Heart right ventricle (tissue), 16 donors: ENCODE data around the gene RSAD1. TPM values are rescaled to one million over a fixed set of nuclear protein-coding genes. Genes with fewer than 3 reads are reported as not detected.

Source experiments
- ATAC-seq, 8 donors: fragments of 200-7000 bp; cut with Tn5 transposase; one replicate each; pipeline ENCODE4 v1.9.1; 2020; ENCODE audit warnings: mild to moderate bottlenecking in 8 of 8, moderate library complexity in 8 of 8, moderate number of reproducible peaks in 1 of 8
- DNase-seq, 2 donors: peaks; one replicate each; pipeline ENCODE4 v3.0.0-alpha.2; 2020
- H3K27ac ChIP-seq, 10 donors: fragments of 200-600 bp; sonication (generic) in 2 of 10; one replicate each; pipeline versions ENCODE4 v1.5.0 to v1.8.0; 2020 to 2022; ENCODE audit warnings: mild to moderate bottlenecking in 3 of 10
- H3K27me3 ChIP-seq, 7 donors: fragments of 200-600 bp; one replicate each; pipeline ENCODE4 v1.8.0; 2021 to 2022; ENCODE audit warnings: mild to moderate bottlenecking in 2 of 7
- H3K36me3 ChIP-seq, 9 donors: fragments of 200-600 bp; sonication (generic) in 1 of 9; one replicate each; pipeline versions ENCODE4 v1.5.0 to v1.8.0; 2020 to 2022; ENCODE audit warnings: mild to moderate bottlenecking in 2 of 9
- H3K4me1 ChIP-seq, 9 donors: fragments of 200-600 bp; sonication (generic) in 1 of 9; one replicate each; pipeline versions ENCODE4 v1.5.0 to v1.8.0; 2020 to 2022; ENCODE audit warnings: mild to moderate bottlenecking in 4 of 9
- H3K4me3 ChIP-seq, 10 donors: fragments of 200-600 bp; sonication (generic) in 2 of 10; one replicate each; pipeline versions ENCODE4 v1.5.0 to v1.8.0; 2020 to 2022; ENCODE audit warnings: mild to moderate bottlenecking in 7 of 10, moderate library complexity in 2 of 10
- H3K9me3 ChIP-seq, 11 donors: fragments of 200-600 bp in 10 of 11; sonication (generic) in 2 of 11; one replicate each; pipeline versions ENCODE4 v1.5.0 to v1.8.0; 2013 to 2022; ENCODE audit warnings: mild to moderate bottlenecking in 2 of 11, control low read depth in 1 of 11, moderate library complexity in 1 of 11
- WGBS, 2 donors: extraction: QIAGEN DNeasy Blood & Tissue Kit; methylation state at CpG; one replicate each; pipeline ENCODE4 v1.1.7; 2013; ENCODE audit warnings: inconsistent platforms in 1 of 2; 5-methylcytosine and 5-hydroxymethylcytosine counted together
- intact Hi-C, 10 donors: fragments of 100-400 bp; cut with DNase I; formaldehyde crosslinking; loops; one replicate each; pipeline versions ENCODE4 v1.11.1 to v1.14.2; 2022
- polyA plus RNA-seq, 2 donors: library from polyadenylated mRNA; stranded (reverse); fragments of 200-250 nt; gene quantifications; one replicate each; pipeline ENCODE4 v1.2.3, GENCODE V29; 2013
- total RNA-seq, 10 donors: library from RNA; stranded (reverse); fragmentation: NEBNext Ultra II Directional in 3 of 10; extraction: Animal tissue kit (Norgen Biotek cat#: 25700) in 3 of 10; gene quantifications; one replicate each; pipeline versions ENCODE4 v1.2.1 to v1.2.4, GENCODE V29; 2021 to 2023
- TF ChIP-seq, protein P1 (sequence below), 9 donors: fragments of 200-600 bp; sonication (generic) in 2 of 9; IDR thresholded peaks; one replicate each; pipeline versions ENCODE4 v1.5.0 to v1.8.0; 2021 to 2022; ENCODE audit warnings: antibody characterized with exemption in 9 of 9, mild to moderate bottlenecking in 5 of 9, moderate library complexity in 1 of 9
- donor health status: Arrhythmogenic right ventricular cardiomyopathy.
- donor health status: ischemic (EF 13 %, LVEDD 7.1; RV severe dilation, severe dysfunction).
- donor health status: healthy with polysubstance abuse.
- donor health status: DM: no; HTN: yes; CAD: no.
- donor health status: DM: no; HTN: no; CAD: no.
- donor health status: ischemic (EF 25% LVEDD 6.9; RV normal size, moderate dysfunction).
- donor health status: ischemic (EF 25% LVEDD 5.7; RV mildly dilated, moderate dysfunction).
- donor health status: healthy.
- donor health status: DM: yes; HTN: yes; CAD: no.
- donor health status: Ischemic cardiomyopathy.
- donor health status: ischemic (EF 35%, LVEDD 5.7; RV mildly dilated, moderate dysfunction).
- donor health status: nonischemic (EF 11% LVEDD 7.7; RV severe dilation, severe dysfunction).
- donor health status: DM: yes; HTN: yes; CAD: no.
- donor health status: PGD.
- donor health status: ischemic (EF 29% LVEDD 5.4; RV normal size, mild dysfunction).
- donor health status: nonischemic (EF 23%, LVEDD 6.1; RV moderate dilation, normal function).

Gene RSAD1
- total and polyA plus RNA-seq, 12 donors: 31.8 to 52.3 (median 45.5) TPM

DNA sequence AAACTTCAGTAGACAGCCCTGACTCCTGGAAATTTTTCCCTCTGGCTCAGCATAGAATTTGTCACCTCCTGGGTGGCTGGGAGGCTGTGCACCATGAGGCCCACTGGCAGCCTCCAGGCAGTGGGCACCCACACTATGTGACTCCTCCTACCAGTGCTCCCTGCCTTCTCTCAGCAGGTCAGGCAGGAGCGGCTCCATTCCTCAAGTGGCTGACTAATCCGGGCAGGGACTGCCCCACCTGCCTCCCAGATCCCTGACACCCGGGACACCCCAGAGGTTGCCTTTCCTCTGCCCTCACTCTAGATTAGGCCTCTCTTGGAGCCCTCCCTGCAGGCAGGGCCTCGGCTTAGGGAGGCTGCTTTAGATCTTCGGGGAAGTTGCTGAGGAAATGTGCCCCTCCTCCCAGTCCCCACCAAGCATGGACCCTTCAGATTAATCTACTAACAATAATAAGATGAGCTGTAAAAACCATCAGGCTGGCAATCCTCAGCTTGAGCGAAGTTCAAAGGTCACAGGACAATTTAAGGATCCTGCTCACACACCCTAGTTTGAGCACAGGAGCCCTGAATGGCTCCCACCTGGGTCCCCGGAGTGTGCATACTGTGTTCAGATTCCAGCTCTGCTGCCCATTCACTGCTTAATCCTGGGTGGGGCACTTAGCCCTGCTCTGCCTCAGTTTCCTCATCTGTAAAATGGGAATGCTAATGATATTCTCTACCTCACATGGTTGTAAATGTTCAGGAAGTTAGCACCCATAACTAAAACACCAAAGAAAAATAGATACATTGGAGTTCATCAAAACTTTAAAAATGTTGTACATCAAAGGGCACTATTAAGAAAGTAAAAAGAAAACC, 19.6 kb downstream of the RSAD1 start:
- Histone ChIP-seq H3K36me3 (no peaks in the 10 kb centered on the region), H3K27ac (no peak overlapping the region), H3K9me3 (no peaks in the 10 kb centered on the region), H3K4me3 (no peak overlapping the region), H3K27me3 (no peaks in the 10 kb centered on the region), H3K4me1 (no peaks in the 10 kb centered on the region)
- TF ChIP-seq, protein P1, sequence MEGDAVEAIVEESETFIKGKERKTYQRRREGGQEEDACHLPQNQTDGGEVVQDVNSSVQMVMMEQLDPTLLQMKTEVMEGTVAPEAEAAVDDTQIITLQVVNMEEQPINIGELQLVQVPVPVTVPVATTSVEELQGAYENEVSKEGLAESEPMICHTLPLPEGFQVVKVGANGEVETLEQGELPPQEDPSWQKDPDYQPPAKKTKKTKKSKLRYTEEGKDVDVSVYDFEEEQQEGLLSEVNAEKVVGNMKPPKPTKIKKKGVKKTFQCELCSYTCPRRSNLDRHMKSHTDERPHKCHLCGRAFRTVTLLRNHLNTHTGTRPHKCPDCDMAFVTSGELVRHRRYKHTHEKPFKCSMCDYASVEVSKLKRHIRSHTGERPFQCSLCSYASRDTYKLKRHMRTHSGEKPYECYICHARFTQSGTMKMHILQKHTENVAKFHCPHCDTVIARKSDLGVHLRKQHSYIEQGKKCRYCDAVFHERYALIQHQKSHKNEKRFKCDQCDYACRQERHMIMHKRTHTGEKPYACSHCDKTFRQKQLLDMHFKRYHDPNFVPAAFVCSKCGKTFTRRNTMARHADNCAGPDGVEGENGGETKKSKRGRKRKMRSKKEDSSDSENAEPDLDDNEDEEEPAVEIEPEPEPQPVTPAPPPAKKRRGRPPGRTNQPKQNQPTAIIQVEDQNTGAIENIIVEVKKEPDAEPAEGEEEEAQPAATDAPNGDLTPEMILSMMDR (IDR thresholded peaks at IDR 0.05): no peak
- DNase-seq (no peak), ATAC-seq (peak in 1 of 8 donors; percentile 29)
- 76 to 81% methylated on average over 7 of the region's 7 CpGs for WGBS, 2 donors
- intact Hi-C loops: no loop called here

DNA sequence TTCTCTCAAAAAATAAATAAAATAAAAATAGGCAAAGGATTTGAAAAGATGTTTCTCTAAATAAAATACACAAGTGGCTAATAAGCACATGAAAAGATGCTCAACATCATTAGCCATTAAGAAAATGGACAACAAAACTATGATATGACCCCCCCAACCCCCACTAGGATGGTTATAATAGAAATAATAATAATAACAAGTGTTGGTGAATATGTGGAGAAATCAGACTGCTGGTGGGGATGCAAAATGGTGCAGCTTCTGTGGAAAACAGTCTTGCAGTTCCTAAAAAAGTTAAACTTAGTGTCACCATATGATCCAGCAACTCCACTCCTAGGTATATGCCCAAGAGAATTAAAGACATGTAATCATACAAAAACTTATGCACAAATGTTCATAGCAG, 20.6 kb downstream of the RSAD1 start:
- Histone ChIP-seq H3K4me3 (no peak overlapping the region), H3K9me3 (no peaks in the 10 kb centered on the region), H3K36me3 (no peaks in the 10 kb centered on the region), H3K27me3 (no peaks in the 10 kb centered on the region), H3K4me1 (no peaks in the 10 kb centered on the region), H3K27ac (no peak overlapping the region)
- intact Hi-C loops: no loop called here
- DNase-seq: no peak
- TF ChIP-seq, protein P1 (IDR thresholded peaks at IDR 0.05): no peak
- ATAC-seq: no peak

DNA sequence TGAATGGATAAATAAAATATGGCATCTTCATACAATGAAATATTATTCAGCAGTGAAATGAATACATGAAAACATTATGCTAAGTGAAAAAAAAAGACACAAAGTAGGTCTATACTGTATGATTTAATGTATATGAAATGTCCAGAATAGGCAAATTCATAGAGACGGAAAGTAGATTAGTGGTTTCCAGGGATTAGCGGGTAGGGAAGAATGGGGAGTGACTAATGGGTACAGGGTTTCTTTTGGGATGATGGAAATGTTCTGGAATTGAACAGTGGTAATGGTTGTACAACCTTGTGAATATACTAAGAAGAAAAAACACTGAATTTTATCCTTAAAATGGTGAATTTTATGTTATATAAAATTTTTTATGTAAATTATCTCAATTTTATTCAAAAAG, 21.1 kb downstream of the RSAD1 start:
- Histone ChIP-seq H3K4me1 (no peaks in the 10 kb centered on the region), H3K27me3 (no peaks in the 10 kb centered on the region), H3K36me3 (no peaks in the 10 kb centered on the region), H3K4me3 (no peak overlapping the region), H3K27ac (no peak overlapping the region), H3K9me3 (no peaks in the 10 kb centered on the region)
- intact Hi-C loops: no loop called here
- WGBS, 2 donors: 95 to 98% methylated on average over 2 of the region's 2 CpGs
- DNase-seq (no peak), ATAC-seq (no peak)
- TF ChIP-seq, protein P1 (IDR thresholded peaks at IDR 0.05): no peak

DNA sequence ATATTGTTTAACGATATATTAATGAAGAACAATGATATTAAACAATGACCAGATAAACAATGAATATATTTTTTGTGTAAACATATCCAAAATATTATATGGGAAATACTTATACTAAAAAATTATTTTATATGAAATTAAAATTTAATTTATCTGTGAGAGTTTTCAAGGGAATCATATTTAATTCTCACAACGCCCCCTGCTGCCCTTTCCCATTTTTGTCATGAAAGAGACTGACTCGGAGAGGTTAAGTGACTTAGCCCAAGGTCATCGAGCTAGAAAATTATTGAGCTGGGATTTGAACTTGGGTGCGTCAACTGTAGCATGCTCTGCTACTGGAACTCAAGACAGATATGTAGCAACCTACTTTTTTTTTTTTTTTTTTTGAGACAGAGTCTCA, 22.4 kb downstream of the RSAD1 start:
- H3K9me3 ChIP-seq: no peaks in the 10 kb centered on the region
- no peaks in the 10 kb centered on the region for H3K4me1 ChIP-seq
- intact Hi-C loops: no loop called here
- DNase-seq (no peak), ATAC-seq (no peak)
- H3K27me3 ChIP-seq: no peaks in the 10 kb centered on the region
- no peaks in the 10 kb centered on the region for H3K36me3 ChIP-seq
- H3K27ac ChIP-seq: no peak overlapping the region
- 34 to 35% methylated on average over 5 of the region's 5 CpGs for WGBS, 2 donors
- H3K4me3 ChIP-seq: no peak overlapping the region
- TF ChIP-seq, protein P1 (IDR thresholded peaks at IDR 0.05): peak in 8 of 9 donors; percentile 12 to 52 (median 34)
